Activated naive CD8-positive, alpha-beta T cell treated with anti-CD3 and anti-CD28 coated beads, Interleukin-2, amount 50 U/mL, for 16 hours (primary cell): ENCODE results near the gene SUCLG2.
A peak's percentile ranks its signal among the peaks of the same experiment; 100 is the strongest.

ENCODE experiments used
- DNase-seq: peaks from one replicate; pipeline ENCODE4 v3.0.0-alpha.2; 2020; ENCODE audit warnings: low read depth, low spot score

SUCLG2 gene, protein sequence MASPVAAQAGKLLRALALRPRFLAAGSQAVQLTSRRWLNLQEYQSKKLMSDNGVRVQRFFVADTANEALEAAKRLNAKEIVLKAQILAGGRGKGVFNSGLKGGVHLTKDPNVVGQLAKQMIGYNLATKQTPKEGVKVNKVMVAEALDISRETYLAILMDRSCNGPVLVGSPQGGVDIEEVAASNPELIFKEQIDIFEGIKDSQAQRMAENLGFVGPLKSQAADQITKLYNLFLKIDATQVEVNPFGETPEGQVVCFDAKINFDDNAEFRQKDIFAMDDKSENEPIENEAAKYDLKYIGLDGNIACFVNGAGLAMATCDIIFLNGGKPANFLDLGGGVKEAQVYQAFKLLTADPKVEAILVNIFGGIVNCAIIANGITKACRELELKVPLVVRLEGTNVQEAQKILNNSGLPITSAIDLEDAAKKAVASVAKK

DNA sequence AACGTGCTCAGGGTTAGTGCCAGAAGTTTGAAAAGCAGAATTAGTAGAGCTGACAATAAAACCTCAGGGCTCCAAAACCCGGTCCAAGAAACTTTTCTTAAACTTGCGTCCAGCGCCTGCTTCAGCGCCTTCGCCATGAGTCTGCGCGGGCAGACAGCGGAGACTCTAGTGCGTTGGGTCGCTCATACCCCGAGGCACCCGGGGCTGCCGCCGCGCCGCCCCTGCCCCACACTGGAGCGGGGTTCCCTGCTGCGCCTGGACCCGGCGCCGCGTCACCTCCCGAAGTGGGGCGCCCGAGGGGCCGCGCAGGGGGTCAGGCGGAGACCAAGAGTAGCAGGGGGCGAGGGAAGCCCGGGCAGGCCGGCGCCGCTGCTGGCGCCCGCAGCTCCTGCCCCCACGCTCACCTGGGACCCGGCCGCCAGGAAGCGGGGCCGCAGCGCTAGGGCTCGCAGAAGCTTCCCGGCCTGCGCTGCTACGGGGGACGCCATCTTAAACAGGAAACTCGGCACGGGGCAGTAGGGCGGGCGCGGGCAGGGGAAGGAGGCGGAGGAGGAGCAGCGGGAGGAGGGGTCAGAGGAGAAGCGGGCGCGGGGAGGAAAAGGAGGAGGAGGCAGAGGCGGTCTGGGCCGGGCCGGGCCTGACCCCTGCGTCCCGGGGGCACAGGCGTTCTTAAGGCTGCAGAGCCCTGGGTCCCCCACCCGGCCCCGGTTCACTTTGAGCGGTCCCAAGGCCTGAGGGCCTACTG, at the start of gene SUCLG2:
Gene SUCLG2 (minus strand): TSS at position 514 of the 745 bp plus-strand sequence. CDS start 26 bp downstream, at position 488.
- DNase-seq, result peak; percentile 67

DNA sequence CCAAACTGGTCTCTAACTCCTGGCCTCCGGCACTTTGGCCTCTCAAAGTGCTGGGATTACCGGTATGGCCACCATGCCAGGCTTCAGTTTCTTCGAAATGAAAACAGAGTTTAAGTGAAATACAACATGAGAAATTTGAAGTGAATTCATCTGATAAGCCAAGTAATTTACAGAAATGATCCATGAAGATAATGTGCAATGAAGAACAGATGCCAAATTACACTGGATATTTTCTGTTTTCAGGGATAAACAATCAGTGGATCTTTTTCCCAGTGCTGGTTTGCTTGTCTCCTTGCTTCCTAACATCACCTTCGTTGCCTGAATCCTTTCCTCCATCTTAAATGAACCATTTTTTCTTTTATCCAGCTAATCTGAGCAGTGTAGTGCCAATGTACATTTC, 46.2 kb upstream of the SUCLG2 start:
- DNase-seq, result no peak

DNA sequence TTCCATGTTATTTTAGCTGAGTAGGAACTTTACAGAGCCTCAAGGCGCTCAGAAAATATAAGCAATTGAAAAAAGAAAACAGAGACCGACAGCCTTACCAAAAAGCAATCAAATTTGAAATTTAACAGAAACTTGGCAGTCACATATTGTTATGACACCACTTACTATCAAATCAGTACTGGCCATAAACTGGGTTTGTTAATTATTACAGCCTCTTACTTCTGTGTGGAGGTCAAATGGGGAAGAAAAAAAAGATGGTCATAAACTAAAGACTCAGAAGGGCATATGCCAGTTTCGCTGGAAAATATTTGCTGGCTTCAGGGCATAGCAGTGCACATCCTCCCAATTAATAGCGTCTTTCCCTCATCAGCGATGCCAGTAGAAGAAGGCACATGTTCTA, 45.5 kb upstream of the SUCLG2 start:
- DNase-seq, result no peak

- DNase-seq, result no peak
Measured at GRCh38 chr3:67692621-67693020, 38.2 kb upstream of the SUCLG2 start.

- DNase-seq, result no peak
Measured at GRCh38 chr3:67691926-67692325, 37.5 kb upstream of the SUCLG2 start.

DNA sequence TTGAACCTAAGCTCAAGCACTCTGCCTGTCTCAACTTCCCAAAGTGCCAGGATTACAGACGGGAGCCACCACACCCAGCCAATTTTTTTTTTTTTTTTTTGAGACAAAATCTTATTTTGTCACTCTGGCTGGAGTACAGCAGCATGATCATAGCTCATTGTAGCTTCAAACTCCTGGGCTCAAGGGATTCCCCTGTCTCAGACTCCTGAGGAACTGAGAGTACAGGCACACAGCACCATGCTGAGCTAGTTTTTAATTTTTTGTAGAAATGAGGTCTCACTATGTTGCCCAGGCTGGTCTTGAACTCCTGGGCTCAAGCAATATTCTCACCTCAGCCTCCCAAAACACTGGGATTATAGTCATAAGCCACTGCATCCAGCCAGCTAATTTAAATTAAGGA, 36.8 kb upstream of the SUCLG2 start:
- DNase-seq, result no peak

DNA sequence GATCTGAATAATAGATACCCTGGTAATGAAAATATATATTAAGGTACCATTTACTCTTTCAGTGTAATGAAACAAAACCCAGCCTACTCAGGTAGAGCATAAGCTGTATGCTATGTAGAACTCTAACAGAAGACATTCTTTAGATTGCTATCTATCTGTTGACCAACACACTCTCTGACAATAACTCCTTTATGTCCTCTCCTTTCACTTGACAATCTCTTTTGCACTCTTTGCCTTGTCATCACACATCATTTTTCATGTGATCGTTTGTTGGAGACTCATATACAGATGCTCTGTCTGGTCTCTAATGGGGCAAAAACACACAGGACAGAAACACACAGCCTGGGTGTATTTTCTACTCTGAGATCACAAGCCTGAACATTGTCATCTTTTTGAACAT, 35.4 kb upstream of the SUCLG2 start:
- no peak for DNase-seq

DNA sequence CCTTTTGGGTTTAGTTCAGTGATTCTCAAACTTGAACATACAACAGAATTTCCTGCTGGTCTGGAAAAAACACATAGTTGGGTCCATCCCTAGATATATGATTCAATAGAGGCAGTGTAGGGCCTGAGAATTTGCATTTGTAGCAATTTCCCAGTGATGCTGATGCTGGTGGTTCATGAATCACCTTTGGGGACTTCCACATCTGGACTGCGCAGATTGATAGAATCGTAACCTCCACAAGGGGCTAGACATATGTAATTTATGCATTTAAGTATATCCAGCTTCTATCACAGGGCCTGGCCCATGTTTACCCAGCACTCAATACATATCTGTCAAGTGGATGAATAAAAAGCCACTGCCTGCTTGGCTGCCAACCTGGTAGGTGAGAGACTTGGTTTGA, 33.8 kb upstream of the SUCLG2 start:
- DNase-seq, result no peak

DNA sequence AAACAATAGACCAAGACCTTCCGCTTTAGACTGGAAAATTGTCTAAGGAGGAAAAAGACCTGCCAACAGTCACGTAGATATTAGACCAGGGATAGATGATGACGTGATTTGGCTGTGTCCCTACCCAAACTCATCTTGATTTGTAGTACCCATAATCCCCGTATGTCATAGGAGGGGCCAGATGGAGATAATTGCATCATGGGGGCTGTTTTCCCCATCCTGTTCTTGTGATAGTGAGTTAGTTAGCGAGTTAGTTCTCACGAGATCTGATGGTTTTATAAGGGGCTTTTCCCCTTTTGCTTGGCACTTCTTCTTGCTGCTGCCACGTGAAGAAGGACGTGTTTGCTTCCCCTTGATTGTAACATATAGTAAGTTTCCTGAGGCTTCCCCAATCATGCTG, 31.7 kb upstream of the SUCLG2 start:
- DNase-seq, result no peak

GRCh38 chr3:67685499-67685898, 31.1 kb upstream of the SUCLG2 start:
- no peak for DNase-seq

DNA sequence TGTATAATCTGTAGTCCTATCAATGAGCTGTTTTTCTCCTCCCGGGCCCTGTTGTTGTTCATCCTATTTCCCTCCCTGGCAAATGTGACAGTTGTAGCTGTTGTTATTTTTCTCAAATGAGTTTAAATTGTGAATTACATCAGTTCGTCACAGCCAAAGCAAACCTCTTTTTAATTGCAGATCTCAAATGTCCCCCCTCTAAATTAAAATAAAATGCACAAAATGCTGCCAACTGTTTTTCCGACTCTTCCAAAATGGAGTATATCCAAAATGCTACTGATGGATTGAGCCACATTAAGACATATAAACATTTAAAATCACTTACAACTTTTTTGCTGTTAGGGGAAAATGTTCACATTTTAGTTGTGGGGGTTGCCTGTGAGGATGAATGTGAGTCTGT, 29.8 kb upstream of the SUCLG2 start:
- no peak for DNase-seq

DNA sequence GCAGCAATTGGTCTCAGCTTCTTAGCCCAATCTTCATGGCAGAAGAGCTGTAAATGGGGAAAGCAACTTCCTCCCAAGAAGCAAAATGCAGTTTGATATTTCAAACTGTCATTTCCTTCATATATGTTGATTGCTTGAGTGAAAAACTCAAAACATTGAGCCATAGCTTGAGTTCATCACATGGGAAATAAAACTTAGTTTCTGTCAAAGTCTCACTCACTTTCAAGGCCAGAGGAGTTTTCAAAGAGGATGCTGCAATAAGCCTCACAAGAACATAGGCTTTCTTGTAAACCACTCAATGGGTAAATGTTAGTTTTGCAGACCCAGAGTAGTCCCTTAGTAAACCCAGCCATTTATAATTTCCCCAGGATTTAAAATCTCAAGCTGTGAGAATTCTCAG, 29.1 kb upstream of the SUCLG2 start:
- DNase-seq, result no peak

- no peak for DNase-seq
Measured at GRCh38 chr3:67678665-67679064, 24.3 kb upstream of the SUCLG2 start.

DNA sequence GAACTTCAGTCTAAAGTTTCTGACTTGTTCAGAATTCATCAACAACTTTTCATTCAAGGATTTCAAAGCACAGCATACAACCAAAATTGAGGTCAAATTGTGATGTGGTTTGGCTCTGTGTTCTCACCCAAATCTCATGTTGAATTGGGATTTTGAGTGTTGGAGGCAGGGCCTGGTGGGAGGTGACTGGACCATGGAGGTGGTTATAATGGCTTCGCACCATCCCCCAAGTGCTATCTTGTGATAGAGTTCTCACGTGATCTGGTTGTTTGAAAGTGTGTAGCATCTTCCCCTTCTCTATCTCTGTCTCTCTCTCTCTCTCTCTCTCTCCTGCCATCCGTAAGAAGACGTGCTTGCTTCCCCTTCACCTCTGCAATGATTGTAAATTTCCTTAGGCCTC, 19.6 kb upstream of the SUCLG2 start:
- DNase-seq, result no peak

DNA sequence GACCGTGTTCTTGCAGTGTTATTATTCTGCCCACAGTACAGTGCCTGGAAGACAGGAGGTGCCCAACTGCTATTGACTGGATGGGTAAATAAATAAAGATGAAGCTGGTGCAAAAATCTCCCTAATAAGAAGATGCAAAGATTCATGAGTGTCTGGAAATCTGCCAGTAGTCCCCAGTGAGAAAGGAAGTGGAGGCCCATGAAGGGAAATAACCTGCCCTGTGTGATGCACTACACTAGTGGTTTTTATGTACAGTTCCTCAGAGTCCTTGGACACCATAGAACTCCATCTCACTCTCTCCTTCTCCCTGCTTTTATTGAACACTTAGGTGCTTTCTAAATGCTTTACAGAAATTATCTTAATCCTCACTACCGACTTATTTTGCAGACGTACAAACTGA, 8.3 kb upstream of the SUCLG2 start:
- DNase-seq, result no peak

DNA sequence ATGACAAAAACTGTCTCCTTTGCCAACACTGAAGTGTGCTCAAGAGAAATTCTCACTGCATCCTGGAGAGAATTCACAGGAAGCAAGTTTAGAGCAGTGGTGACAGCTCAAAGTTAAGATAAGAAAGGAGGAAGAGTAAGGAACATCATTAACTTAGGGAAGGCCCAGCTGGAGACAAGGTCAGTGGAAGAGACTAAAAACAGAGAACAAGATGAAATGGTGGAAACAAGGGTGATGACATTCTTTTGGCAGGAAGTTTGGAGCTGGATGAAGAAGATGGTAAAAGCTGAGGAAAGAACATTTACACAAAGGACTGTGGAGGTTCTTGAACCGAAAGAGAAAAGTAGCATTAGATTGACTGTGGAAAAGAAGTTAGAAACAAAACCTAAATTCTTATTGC, 6.7 kb upstream of the SUCLG2 start:
- DNase-seq, result no peak

DNA sequence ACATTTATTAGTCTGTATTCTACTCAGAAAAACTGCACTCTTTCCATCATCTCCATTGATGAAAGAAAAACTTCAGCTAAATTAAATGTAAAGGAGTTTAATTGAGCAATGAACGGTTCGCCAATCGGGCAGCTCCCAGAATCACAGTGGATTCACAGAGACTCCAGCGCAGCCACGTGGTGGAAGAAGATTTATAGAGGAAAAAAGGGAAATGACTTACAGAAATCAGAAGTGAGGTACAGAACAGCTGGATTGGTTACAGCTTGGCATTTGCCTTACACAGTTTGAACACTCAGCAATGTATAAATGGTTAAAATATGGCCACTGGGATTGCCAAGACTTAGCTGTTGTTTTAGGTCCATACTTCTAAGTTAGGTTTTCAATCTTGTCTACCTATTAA, 2.8 kb upstream of the SUCLG2 start:
- no peak for DNase-seq

DNA sequence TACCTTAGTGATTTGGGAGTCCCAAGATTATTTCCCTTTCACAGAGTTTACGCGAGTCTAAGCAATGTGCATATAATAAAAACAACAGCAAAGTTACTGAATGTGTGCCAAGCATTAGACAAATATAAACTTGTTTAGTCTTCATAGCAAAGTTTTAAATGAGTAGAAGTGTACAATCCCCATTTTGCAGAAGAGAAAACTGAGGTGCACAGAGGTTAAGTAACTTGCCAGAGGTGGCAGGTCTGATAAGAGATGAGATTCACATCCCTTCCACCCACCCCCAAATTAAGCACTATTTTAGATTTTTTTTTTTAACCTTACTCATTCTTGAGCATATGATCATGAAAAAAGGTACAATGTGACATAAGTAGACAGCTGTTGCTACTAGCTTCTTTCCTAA, 2.2 kb upstream of the SUCLG2 start:
- no peak for DNase-seq

DNA sequence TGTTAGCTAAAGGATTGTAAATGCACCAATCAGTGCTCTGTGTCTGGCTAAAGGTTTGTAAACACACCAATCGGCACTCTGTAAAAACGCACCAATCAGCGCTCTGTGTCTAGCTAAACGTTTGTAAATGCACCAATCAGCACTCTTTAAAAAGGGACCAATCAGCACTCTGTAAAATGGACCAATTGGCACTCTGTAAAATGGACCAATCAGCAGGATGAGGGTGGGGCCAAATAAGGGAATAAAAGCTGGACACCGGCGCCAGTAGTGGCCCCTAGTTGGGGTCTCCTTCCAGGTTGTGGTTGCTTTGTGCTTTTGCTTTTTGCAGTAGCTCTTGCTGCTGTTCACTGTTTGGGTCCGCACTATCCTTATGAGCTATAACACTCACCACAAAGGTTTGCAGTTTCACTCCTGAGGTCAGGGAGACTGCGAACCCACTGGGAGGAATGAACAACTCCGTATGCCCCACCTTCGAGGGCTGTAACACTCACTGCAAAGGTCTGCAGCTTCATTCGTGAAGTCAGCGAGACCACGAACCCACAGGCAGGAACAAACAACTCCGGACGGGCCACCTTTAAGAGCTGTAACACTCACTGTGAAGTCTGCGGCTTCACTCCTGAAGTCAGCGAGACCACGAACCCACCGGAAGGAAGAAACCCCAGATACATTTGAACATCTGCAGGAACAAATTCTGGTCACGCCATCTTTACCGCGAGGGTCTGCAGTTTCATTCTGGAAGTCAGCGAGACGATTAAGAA, 1.1 kb upstream of the SUCLG2 start:
- peak; percentile 34 for DNase-seq

DNA sequence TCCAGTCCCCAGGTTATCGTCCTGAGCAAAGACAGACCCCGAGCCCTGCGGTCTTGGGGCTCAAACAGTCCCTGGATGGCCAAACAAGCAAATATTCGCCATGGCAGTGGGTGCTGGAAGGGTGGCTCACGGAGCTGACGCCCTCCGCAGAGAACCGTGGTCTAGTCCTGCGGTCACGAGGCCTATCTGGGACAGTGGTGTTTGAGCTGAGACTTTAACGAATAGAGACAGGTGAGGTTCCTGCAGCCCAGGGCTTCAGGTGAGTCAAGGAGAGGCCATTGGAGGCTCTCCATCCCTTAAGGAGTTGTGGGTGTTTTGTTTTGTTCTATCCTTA, 399 bp upstream of the SUCLG2 start:
- DNase-seq, result no peak

GRCh38 chr3:67653425-67654098, 850 bp downstream of the SUCLG2 start:
- DNase-seq, result no peak

GRCh38 chr3:67650084-67650483, 4.3 kb downstream of the SUCLG2 start:
- DNase-seq, result no peak
